Measurements from ENCODE around the gene LDB2.

Gene LDB2

GRCh38 chr4:16643893-16644292 lies 254.6 kb downstream of the LDB2 start:
- no peaks in the 10 kb centered on the region for H3K79me2 ChIP-seq (ENCODE audit: insufficient read depth, low read length)
- no peaks in the 10 kb centered on the region for H4K20me1 ChIP-seq (ENCODE audit: insufficient read depth, low read length, poor library complexity, severe bottlenecking)
- no peak overlapping the region for H3K9ac ChIP-seq (ENCODE audit: low read depth, low read length, poor library complexity, severe bottlenecking)
- H3F3A ChIP-seq (ENCODE audit: low read depth) = no peaks in the 10 kb centered on the region
- no peak overlapping the region for H3K4me3 ChIP-seq (ENCODE audit: low read length, poor library complexity, severe bottlenecking)
- no peaks in the 10 kb centered on the region for H3K36me3 ChIP-seq (ENCODE audit: insufficient read depth, low read length)
- H3K4me1 ChIP-seq (ENCODE audit: insufficient read depth, low read length, poor library complexity, severe bottlenecking) = no peaks in the 10 kb centered on the region
- no peaks in the 10 kb centered on the region for H3K27me3 ChIP-seq (ENCODE audit: insufficient read depth, low read length, poor library complexity, severe bottlenecking)
- no peaks in the 10 kb centered on the region for H3K9me2 ChIP-seq (replicated peaks; ENCODE audit: low read depth, low read length)
- TF ChIP-seq EZH2phosphoT487 (IDR thresholded peaks at IDR 0.05; ENCODE audit: borderline replicate concordance) = no peak
- TF ChIP-seq CTCF (conservative IDR thresholded peaks at IDR 0.05; ENCODE audit: low read length) = no peak
- H3K4me2 ChIP-seq (ENCODE audit: low read depth, low read length, poor library complexity, severe bottlenecking) = no peak overlapping the region
- no peaks in the 10 kb centered on the region; the same call in 1 of the 2 replicates for H3K9me3 ChIP-seq (ENCODE audit: insufficient read depth, low read depth, low read length)
- no peak overlapping the region for H2AFZ ChIP-seq (ENCODE audit: low read length)

- no peak for TF ChIP-seq EZH2phosphoT487 (IDR thresholded peaks at IDR 0.05; ENCODE audit: borderline replicate concordance)
- no peak for TF ChIP-seq CTCF (conservative IDR thresholded peaks at IDR 0.05; ENCODE audit: low read length)
- H3K79me2 ChIP-seq (ENCODE audit: insufficient read depth, low read length) = no peaks in the 10 kb centered on the region
- no peaks in the 10 kb centered on the region for H3F3A ChIP-seq (ENCODE audit: low read depth)
- no peak overlapping the region for H3K4me3 ChIP-seq (ENCODE audit: low read length, poor library complexity, severe bottlenecking)
- no peak overlapping the region for H2AFZ ChIP-seq (ENCODE audit: low read length)
- H3K36me3 ChIP-seq (ENCODE audit: insufficient read depth, low read length) = no peaks in the 10 kb centered on the region
- no peak overlapping the region for H3K4me2 ChIP-seq (ENCODE audit: low read depth, low read length, poor library complexity, severe bottlenecking)
- no peaks in the 10 kb centered on the region; the same call in 1 of the 2 replicates for H3K9me3 ChIP-seq (ENCODE audit: insufficient read depth, low read depth, low read length)
- no peaks in the 10 kb centered on the region for H3K9me2 ChIP-seq (replicated peaks; ENCODE audit: low read depth, low read length)
- no peaks in the 10 kb centered on the region for H4K20me1 ChIP-seq (ENCODE audit: insufficient read depth, low read length, poor library complexity, severe bottlenecking)
- no peaks in the 10 kb centered on the region for H3K4me1 ChIP-seq (ENCODE audit: insufficient read depth, low read length, poor library complexity, severe bottlenecking)
- H3K9ac ChIP-seq (ENCODE audit: low read depth, low read length, poor library complexity, severe bottlenecking) = no peak overlapping the region
- no peaks in the 10 kb centered on the region for H3K27me3 ChIP-seq (ENCODE audit: insufficient read depth, low read length, poor library complexity, severe bottlenecking)
Measured at GRCh38 chr4:16642897-16643296, 255.5 kb downstream of the LDB2 start.

GRCh38 chr4:16641971-16642370 lies 256.5 kb downstream of the LDB2 start:
- no peaks in the 10 kb centered on the region for H3K27me3 ChIP-seq (ENCODE audit: insufficient read depth, low read length, poor library complexity, severe bottlenecking)
- no peaks in the 10 kb centered on the region for H3K36me3 ChIP-seq (ENCODE audit: insufficient read depth, low read length)
- no peaks in the 10 kb centered on the region; the same call in 1 of the 2 replicates for H3K9me3 ChIP-seq (ENCODE audit: insufficient read depth, low read depth, low read length)
- H4K20me1 ChIP-seq (ENCODE audit: insufficient read depth, low read length, poor library complexity, severe bottlenecking) = no peaks in the 10 kb centered on the region
- H2AFZ ChIP-seq (ENCODE audit: low read length) = no peak overlapping the region
- no peak overlapping the region for H3K9ac ChIP-seq (ENCODE audit: low read depth, low read length, poor library complexity, severe bottlenecking)
- no peaks in the 10 kb centered on the region for H3F3A ChIP-seq (ENCODE audit: low read depth)
- TF ChIP-seq EZH2phosphoT487 (IDR thresholded peaks at IDR 0.05; ENCODE audit: borderline replicate concordance) (no peak), CTCF (conservative IDR thresholded peaks at IDR 0.05; ENCODE audit: low read length) (no peak)
- H3K9me2 ChIP-seq (replicated peaks; ENCODE audit: low read depth, low read length) = no peaks in the 10 kb centered on the region
- H3K4me1 ChIP-seq (ENCODE audit: insufficient read depth, low read length, poor library complexity, severe bottlenecking) = no peaks in the 10 kb centered on the region
- H3K79me2 ChIP-seq (ENCODE audit: insufficient read depth, low read length) = no peaks in the 10 kb centered on the region
- H3K4me3 ChIP-seq (ENCODE audit: low read length, poor library complexity, severe bottlenecking) = no peak overlapping the region
- H3K4me2 ChIP-seq (ENCODE audit: low read depth, low read length, poor library complexity, severe bottlenecking) = no peak overlapping the region

Measured in Loucy (cell line).